Islet of Langerhans (tissue), 1 donor: Measurements from ENCODE around the gene EDA.
"Not testable (repeated sequence)": the region's sequence is repeated elsewhere in the genome, so short reads cannot be mapped to it uniquely, and the experiment has no call there.

Experiments
- FAIRE-seq: peaks from one replicate; lab custom pipeline; 2011; peaks lifted over from hg19 to GRCh38; lab: Jason Lieb, UNC

Gene EDA

GRCh38 chrX:69746051-69746450 is 130.1 kb downstream of the EDA start:
- no peak for FAIRE-seq

- FAIRE-seq, result no peak
Measured at GRCh38 chrX:69748055-69748454, 132.1 kb downstream of the EDA start.

GRCh38 chrX:69759921-69760625 is 144.2 kb downstream of the EDA start:
- no peak for FAIRE-seq

- FAIRE-seq, result no peak
Measured at GRCh38 chrX:69761633-69762032, 145.7 kb downstream of the EDA start.

GRCh38 chrX:69762340-69762739 is 146.4 kb downstream of the EDA start:
- no peak for FAIRE-seq

GRCh38 chrX:69793260-69793935 is 177.5 kb downstream of the EDA start:
- FAIRE-seq, result no peak

GRCh38 chrX:69795702-69796101 is 179.8 kb downstream of the EDA start:
- FAIRE-seq, result no peak

- FAIRE-seq, result no peak
Measured at GRCh38 chrX:69807400-69807799, 191.5 kb downstream of the EDA start.

GRCh38 chrX:69808375-69808774 is 192.5 kb downstream of the EDA start:
- FAIRE-seq, result no peak

GRCh38 chrX:69813677-69814076 is 197.8 kb downstream of the EDA start:
- FAIRE-seq, result no peak

GRCh38 chrX:69815063-69815462 is 199.2 kb downstream of the EDA start:
- FAIRE-seq, result no peak

GRCh38 chrX:69815519-69815918 is 199.6 kb downstream of the EDA start:
- no peak for FAIRE-seq

GRCh38 chrX:69844636-69845035 is 228.7 kb downstream of the EDA start:
- FAIRE-seq, result no peak

- not testable (repeated sequence) for FAIRE-seq
Measured at GRCh38 chrX:69859999-69860398, 244.1 kb downstream of the EDA start.

- FAIRE-seq, result no peak
Measured at GRCh38 chrX:69876221-69876620, 260.3 kb downstream of the EDA start.

- no peak for FAIRE-seq
Measured at GRCh38 chrX:69884210-69884609, 268.3 kb downstream of the EDA start.

GRCh38 chrX:69896046-69896445 is 280.1 kb downstream of the EDA start:
- FAIRE-seq, result no peak

- no peak for FAIRE-seq
Measured at GRCh38 chrX:69900491-69900890, 284.6 kb downstream of the EDA start.

- no peak for FAIRE-seq
Measured at GRCh38 chrX:69906447-69906846, 290.5 kb downstream of the EDA start.

- FAIRE-seq, result no peak
Measured at GRCh38 chrX:69914781-69915180, 298.9 kb downstream of the EDA start.

- no peak for FAIRE-seq
Measured at GRCh38 chrX:69919749-69920148, 303.8 kb downstream of the EDA start.

- FAIRE-seq, result no peak
Measured at GRCh38 chrX:69932323-69932722, 316.4 kb downstream of the EDA start.

GRCh38 chrX:69948276-69948797 is 332.4 kb downstream of the EDA start:
- no peak for FAIRE-seq

- no peak for FAIRE-seq
Measured at GRCh38 chrX:69951753-69952152, 335.8 kb downstream of the EDA start.
